Ramos (cell line): Measurements from ENCODE around the gene GSTM3.
"Not testable (repeated sequence)": the region's sequence is repeated elsewhere in the genome, so short reads cannot be mapped to it uniquely, and the experiment has no call there.

Experiments
- in situ Hi-C: fragments of 300-500 bp; cut with MboI; formaldehyde crosslinking; loops from one replicate; pipeline ENCODE4 v1.14.3; 2022; ENCODE audit warnings: low sequenced_read_pairs; ENCODE audit not compliant: unreplicated experiment

Gene GSTM3

GRCh38 chr1:109712321-109712864 is 28.4 kb downstream of the GSTM3 start:
- in situ Hi-C loops: no loop called here

GRCh38 chr1:109711593-109712320 is 29.1 kb downstream of the GSTM3 start, which contains the start of gene GSTM5:
GSTM5 (plus strand) TSS chr1:109712251; CDS start chr1:109712313, 62 bp downstream.
- in situ Hi-C loops: not testable (repeated sequence)

GRCh38 chr1:109709822-109710221 is 31.0 kb downstream of the GSTM3 start:
- in situ Hi-C loops: not testable (repeated sequence)

- in situ Hi-C loops: not testable (repeated sequence)
Measured at GRCh38 chr1:109708949-109709348, 31.9 kb downstream of the GSTM3 start.

- in situ Hi-C loops: no loop called here
Measured at GRCh38 chr1:109705411-109705810, 35.4 kb downstream of the GSTM3 start.

GRCh38 chr1:109704173-109704572 is 36.7 kb downstream of the GSTM3 start:
- in situ Hi-C loops: no loop called here

GRCh38 chr1:109702940-109703339 is 37.9 kb downstream of the GSTM3 start:
- in situ Hi-C loops: not testable (repeated sequence)

GRCh38 chr1:109697861-109698260 is 43.0 kb downstream of the GSTM3 start:
- in situ Hi-C loops: not testable (repeated sequence)

GRCh38 chr1:109697066-109697465 is 43.8 kb downstream of the GSTM3 start:
- in situ Hi-C loops: no loop called here

- in situ Hi-C loops: not testable (repeated sequence)
Measured at GRCh38 chr1:109695138-109695537, 45.7 kb downstream of the GSTM3 start.

GRCh38 chr1:109694400-109694799 is 46.4 kb downstream of the GSTM3 start:
- in situ Hi-C loops: not testable (repeated sequence)

- in situ Hi-C loops: no loop called here
Measured at GRCh38 chr1:109691759-109692158, 49.1 kb downstream of the GSTM3 start.

GRCh38 chr1:109689844-109690405 is 50.9 kb downstream of the GSTM3 start:
- in situ Hi-C loops: no loop called here

- in situ Hi-C loops: no loop called here
Measured at GRCh38 chr1:109687641-109688499, 53.0 kb downstream of the GSTM3 start, which contains the start of gene GSTM1. GSTM1 (plus strand) TSS chr1:109687817; CDS start chr1:109687874, 57 bp downstream.

- in situ Hi-C loops: not testable (repeated sequence)
Measured at GRCh38 chr1:109687109-109687508, 53.7 kb downstream of the GSTM3 start.

GRCh38 chr1:109685890-109686289 is 54.9 kb downstream of the GSTM3 start:
- in situ Hi-C loops: not testable (repeated sequence)

GRCh38 chr1:109685399-109685798 is 55.4 kb downstream of the GSTM3 start:
- in situ Hi-C loops: not testable (repeated sequence)

GRCh38 chr1:109684777-109685176 is 56.1 kb downstream of the GSTM3 start:
- in situ Hi-C loops: not testable (repeated sequence)
